Neural cell (in vitro differentiated cells): ENCODE data around the gene ZNF281. TPM values are rescaled to one million over a fixed set of nuclear protein-coding genes. Genes with fewer than 3 reads are reported as not detected.

Source experiments
- H2AFZ ChIP-seq: fragments of 200-600, 300-800 bp; sonication (generic), shearing (Covaris generic); 2 replicates; pipeline ENCODE4 v1.6.0; 2014; ENCODE audit warnings: low read depth, mild to moderate bottlenecking, antibody characterized with exemption, low read length, moderate library complexity
- H3F3A ChIP-seq: fragments of 200-600 bp; shearing (Covaris generic); 2 replicates; pipeline ENCODE4 v1.6.1; 2016; ENCODE audit warnings: mild to moderate bottlenecking, moderate library complexity, mixed read lengths, antibody characterized with exemption, low read length; ENCODE audit not compliant: insufficient read depth, poor library complexity, severe bottlenecking
- H3K27ac ChIP-seq: fragments of 200-600, 300-800 bp; sonication (generic), shearing (Covaris generic); 2 replicates; pipeline ENCODE4 v1.5.1; 2014; ENCODE audit warnings: mild to moderate bottlenecking, low read length, moderate library complexity
- H3K27me3 ChIP-seq: fragments of 300-800, 200-600 bp; sonication (generic), shearing (Covaris generic); 2 replicates; pipeline ENCODE4 v1.6.0; 2014; ENCODE audit warnings: mild to moderate bottlenecking, low read depth, low read length, moderate library complexity; ENCODE audit not compliant: insufficient read depth
- H3K36me3 ChIP-seq: fragments of 300-800, 200-600 bp; sonication (generic), shearing (Covaris generic); 2 replicates; pipeline ENCODE4 v1.5.1; 2014; ENCODE audit warnings: mild to moderate bottlenecking, antibody characterized with exemption, low read length, moderate library complexity; ENCODE audit not compliant: insufficient read depth
- H3K4me2 ChIP-seq: fragments of 300-800, 200-600 bp; sonication (generic), shearing (Covaris generic); 2 replicates; pipeline ENCODE4 v1.6.0; 2014; ENCODE audit warnings: mild to moderate bottlenecking, low read length
- H3K4me3 ChIP-seq: fragments of 300-800, 200-600 bp; sonication (generic), shearing (Covaris generic); 2 replicates; pipeline ENCODE4 v1.5.1; 2014; ENCODE audit warnings: mild to moderate bottlenecking, low read length, moderate library complexity
- H3K79me2 ChIP-seq: fragments of 200-600 bp; shearing (Covaris generic); replicated peaks from 2 replicates; pipeline ENCODE4 v1.6.0; 2014; ENCODE audit warnings: mild to moderate bottlenecking, low read length, moderate library complexity; ENCODE audit not compliant: insufficient read depth
- H3K9ac ChIP-seq: fragments of 300-800, 200-600 bp; sonication (generic), shearing (Covaris generic); 2 replicates; pipeline ENCODE4 v1.6.1; 2016; ENCODE audit warnings: mild to moderate bottlenecking, low read length, mixed read lengths
- H3K9me2 ChIP-seq: fragments of 200-600 bp; shearing (Covaris generic); 2 replicates; pipeline ENCODE4 v1.6.1; 2016; ENCODE audit warnings: mild to moderate bottlenecking, low read length, mixed read lengths; ENCODE audit not compliant: insufficient read depth
- H3K9me3 ChIP-seq: fragments of 200-600, 300-800 bp; sonication (generic), shearing (Covaris generic); 2 replicates; pipeline ENCODE4 v1.6.1; 2016; ENCODE audit warnings: mild to moderate bottlenecking, mixed run types, low read length, moderate library complexity, mixed read lengths
- H4K20me1 ChIP-seq: fragments of 200-600 bp; shearing (Covaris generic); 2 replicates; pipeline ENCODE4 v1.6.1; 2016; ENCODE audit warnings: mild to moderate bottlenecking, mixed run types; ENCODE audit not compliant: insufficient read depth
- EP300 ChIP-seq: fragments of 450-650 bp; conservative IDR thresholded peaks from 2 replicates; pipeline ENCODE4 v1.6.1; 2014; ENCODE audit warnings: antibody characterized with exemption, mild to moderate bottlenecking, moderate library complexity; ENCODE audit not compliant: poor library complexity, severe bottlenecking
- EZH2 ChIP-seq: fragments of 200-600, 300-800 bp; shearing (Covaris generic), sonication (generic); IDR thresholded peaks from 2 replicates; pipeline ENCODE4 v1.6.1; 2014; ENCODE audit warnings: antibody characterized with exemption, low read length, borderline replicate concordance, mild to moderate bottlenecking; ENCODE audit not compliant: insufficient read depth, poor library complexity, severe bottlenecking
- MXI1 ChIP-seq: fragments of 450-650 bp; conservative IDR thresholded peaks from 2 replicates; pipeline ENCODE4 v1.6.1; 2014; ENCODE audit warnings: antibody characterized with exemption, mild to moderate bottlenecking; ENCODE audit not compliant: poor library complexity, severe bottlenecking
- POLR2AphosphoS5 ChIP-seq: IDR thresholded peaks from 2 replicates; pipeline ENCODE4 v1.6.1; 2012
- RAD21 ChIP-seq: fragments of 450-650 bp; conservative IDR thresholded peaks from 2 replicates; pipeline ENCODE4 v1.6.1; 2014; ENCODE audit warnings: antibody characterized with exemption, mild to moderate bottlenecking, moderate library complexity
- REST ChIP-seq: IDR thresholded peaks from 2 replicates; pipeline ENCODE4 v1.6.1; 2012; ENCODE audit warnings: borderline replicate concordance
- SMC3 ChIP-seq: fragments of 450-650 bp; conservative IDR thresholded peaks from 2 replicates; pipeline ENCODE4 v1.6.1; 2014; ENCODE audit warnings: antibody characterized with exemption, mild to moderate bottlenecking, moderate library complexity; ENCODE audit not compliant: poor library complexity
- TAF1 ChIP-seq: IDR thresholded peaks from 2 replicates; pipeline ENCODE4 v1.6.1; 2012; ENCODE audit warnings: low read depth
- polyA plus RNA-seq: library from polyadenylated mRNA; depleted of rRNA; stranded (reverse); fragments of >200 nt; gene quantifications from 2 replicates; pipeline ENCODE4 v1.2.3, GENCODE V29; 2014
- TF ChIP-seq, protein P1 (sequence below): fragments of 450-650 bp; IDR thresholded peaks from 2 replicates; pipeline ENCODE4 v1.5.1; 2014; ENCODE audit warnings: antibody characterized with exemption, mild to moderate bottlenecking, moderate library complexity; ENCODE audit not compliant: poor library complexity, severe bottlenecking

ZNF281 gene
- polyA plus RNA-seq, 1 donor from 2014 or later = 23.9 TPM

DNA sequence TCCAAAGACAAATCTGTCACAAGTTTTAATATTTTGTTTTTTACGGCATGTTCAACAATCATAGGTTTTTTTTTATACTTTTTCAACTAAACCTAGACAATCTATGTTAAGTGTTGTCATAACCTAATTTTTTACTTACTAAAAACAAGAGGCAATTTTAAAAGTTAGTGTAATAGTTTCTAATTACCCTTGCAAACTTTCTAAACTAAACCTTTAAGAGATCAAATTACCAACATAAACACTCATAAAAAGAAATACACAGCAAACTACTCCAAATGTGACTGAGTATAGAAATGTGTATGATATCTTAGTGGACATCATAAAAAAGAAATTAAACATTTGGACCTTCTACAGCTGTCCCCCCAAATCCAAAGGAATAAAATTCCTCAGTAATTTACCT, 10.0 kb downstream of the ZNF281 start:
- Histone ChIP-seq H3K9me3 (no peaks in the 10 kb centered on the region), H3K27ac (no peak overlapping the region), H3K9me2 (no peaks in the 10 kb centered on the region), H3K4me3 (no peak overlapping the region), H3F3A (no peaks in the 10 kb centered on the region), H3K79me2 (peaks cover 4% of the 10 kb centered on the region), H3K4me2 (no peak overlapping the region), H3K36me3 (no peaks in the 10 kb centered on the region), H3K27me3 (no peaks in the 10 kb centered on the region), H3K9ac (no peak overlapping the region), H2AFZ (no peak overlapping the region), H4K20me1 (no peaks in the 10 kb centered on the region)
- no peak for TF ChIP-seq REST
- TF ChIP-seq EP300 = no peak

DNA sequence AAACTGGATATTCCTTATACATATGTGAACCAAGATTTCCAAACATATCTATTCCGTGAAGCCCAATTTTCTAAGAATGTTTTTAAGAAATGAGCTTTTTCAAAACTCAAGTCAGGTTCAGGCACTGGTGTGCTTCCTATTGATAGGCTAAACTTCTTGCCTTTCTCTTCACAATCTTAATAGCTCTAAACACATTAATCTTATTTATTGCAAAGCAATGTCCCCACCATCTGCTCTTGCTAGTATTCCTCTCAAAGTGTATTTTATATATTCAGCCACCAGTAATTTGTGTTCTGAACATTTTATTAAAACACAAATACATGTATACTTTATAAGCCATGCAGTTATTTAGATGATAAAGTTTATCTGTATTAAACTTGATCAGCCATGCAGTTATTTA, 11.5 kb downstream of the ZNF281 start:
- H3K9ac ChIP-seq = no peak overlapping the region
- H3K9me3 ChIP-seq = no peaks in the 10 kb centered on the region
- no peaks in the 10 kb centered on the region for H3F3A ChIP-seq
- peaks cover 4% of the 10 kb centered on the region for H3K79me2 ChIP-seq
- TF ChIP-seq POLR2AphosphoS5 (no peak), TAF1 (no peak), MXI1 (no peak), RAD21 (no peak), EZH2 (no peak), REST (no peak)
- H3K4me3 ChIP-seq = no peak overlapping the region
- H3K4me2 ChIP-seq = no peak overlapping the region
- H4K20me1 ChIP-seq = no peaks in the 10 kb centered on the region
- H3K9me2 ChIP-seq = no peaks in the 10 kb centered on the region
- no peaks in the 10 kb centered on the region for H3K36me3 ChIP-seq
- no peak overlapping the region for H3K27ac ChIP-seq
- no peak overlapping the region for H2AFZ ChIP-seq
- no peaks in the 10 kb centered on the region for H3K27me3 ChIP-seq

GRCh38 chr1:200392625-200393185, 17.1 kb downstream of the ZNF281 start:
- Histone ChIP-seq H3F3A (no peaks in the 10 kb centered on the region), H3K4me3 (no peak overlapping the region), H3K79me2 (no peaks in the 10 kb centered on the region), H4K20me1 (no peaks in the 10 kb centered on the region), H3K27ac (no peak overlapping the region), H3K9ac (no peak overlapping the region), H2AFZ (no peak overlapping the region), H3K9me2 (no peaks in the 10 kb centered on the region), H3K4me2 (no peak overlapping the region), H3K27me3 (no peaks in the 10 kb centered on the region), H3K36me3 (no peaks in the 10 kb centered on the region), H3K9me3 (no peaks in the 10 kb centered on the region)
- no peak for TF ChIP-seq RAD21
- no peak for TF ChIP-seq REST
- no peak for TF ChIP-seq POLR2AphosphoS5
- TF ChIP-seq, protein P1, sequence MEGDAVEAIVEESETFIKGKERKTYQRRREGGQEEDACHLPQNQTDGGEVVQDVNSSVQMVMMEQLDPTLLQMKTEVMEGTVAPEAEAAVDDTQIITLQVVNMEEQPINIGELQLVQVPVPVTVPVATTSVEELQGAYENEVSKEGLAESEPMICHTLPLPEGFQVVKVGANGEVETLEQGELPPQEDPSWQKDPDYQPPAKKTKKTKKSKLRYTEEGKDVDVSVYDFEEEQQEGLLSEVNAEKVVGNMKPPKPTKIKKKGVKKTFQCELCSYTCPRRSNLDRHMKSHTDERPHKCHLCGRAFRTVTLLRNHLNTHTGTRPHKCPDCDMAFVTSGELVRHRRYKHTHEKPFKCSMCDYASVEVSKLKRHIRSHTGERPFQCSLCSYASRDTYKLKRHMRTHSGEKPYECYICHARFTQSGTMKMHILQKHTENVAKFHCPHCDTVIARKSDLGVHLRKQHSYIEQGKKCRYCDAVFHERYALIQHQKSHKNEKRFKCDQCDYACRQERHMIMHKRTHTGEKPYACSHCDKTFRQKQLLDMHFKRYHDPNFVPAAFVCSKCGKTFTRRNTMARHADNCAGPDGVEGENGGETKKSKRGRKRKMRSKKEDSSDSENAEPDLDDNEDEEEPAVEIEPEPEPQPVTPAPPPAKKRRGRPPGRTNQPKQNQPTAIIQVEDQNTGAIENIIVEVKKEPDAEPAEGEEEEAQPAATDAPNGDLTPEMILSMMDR = no peak
- no peak for TF ChIP-seq TAF1
- no peak for TF ChIP-seq SMC3
